Spleen (tissue), 7 donors: ENCODE measurements around the gene MXD1.

Experiments
- POLR2AphosphoS5 ChIP-seq, 3 donors: sonication (generic); formaldehyde crosslinking; IDR thresholded peaks; one replicate each; pipeline ENCODE4 v1.5.1; 2017; ENCODE audit warnings: antibody characterized with exemption in 3 of 3
- TF ChIP-seq, protein P1 (sequence below), 11 experiments: fragments of 200-600 bp in 7 of 11; fragments of 450-650 bp in 4 of 11; sonication (generic) in 4 of 11; IDR thresholded peaks in 8 of 11; conservative IDR thresholded peaks in 3 of 11; 1 replicate in 7 of 11; 2 replicates in 4 of 11; pipeline versions ENCODE4 v1.4.0 to v1.8.0; 2016 to 2021; ENCODE audit warnings: antibody characterized with exemption in 11 of 11, inconsistent platforms in 4 of 11, mild to moderate bottlenecking in 1 of 11
- donor health status: DM: no; HTN: no; CAD: no; lungs with moderate emphysema.
- donor health status: DM: no; HTN: no; CAD: no.
- donor health status: DM: no; HTN: no; CAD: no.

DNA sequence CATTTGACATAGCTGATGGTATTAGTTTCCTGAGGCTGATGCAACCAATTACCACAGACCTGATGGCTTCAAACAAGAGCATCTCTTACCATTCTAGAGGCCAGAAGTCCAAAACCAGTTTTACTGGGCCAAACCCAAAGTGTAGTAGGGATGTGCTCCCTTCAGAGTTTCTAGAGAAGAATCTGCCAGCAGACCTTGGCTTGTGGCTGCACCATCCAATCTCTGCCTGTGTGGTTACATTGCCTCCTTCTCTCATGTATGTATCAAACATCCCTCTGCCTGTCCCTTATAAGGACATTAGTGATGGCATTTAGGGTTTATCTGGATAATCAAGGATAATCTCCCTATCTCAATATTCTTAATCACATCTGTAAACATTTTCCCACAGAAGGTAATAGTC, 25.6 kb upstream of the MXD1 start:
- TF ChIP-seq, protein P1, sequence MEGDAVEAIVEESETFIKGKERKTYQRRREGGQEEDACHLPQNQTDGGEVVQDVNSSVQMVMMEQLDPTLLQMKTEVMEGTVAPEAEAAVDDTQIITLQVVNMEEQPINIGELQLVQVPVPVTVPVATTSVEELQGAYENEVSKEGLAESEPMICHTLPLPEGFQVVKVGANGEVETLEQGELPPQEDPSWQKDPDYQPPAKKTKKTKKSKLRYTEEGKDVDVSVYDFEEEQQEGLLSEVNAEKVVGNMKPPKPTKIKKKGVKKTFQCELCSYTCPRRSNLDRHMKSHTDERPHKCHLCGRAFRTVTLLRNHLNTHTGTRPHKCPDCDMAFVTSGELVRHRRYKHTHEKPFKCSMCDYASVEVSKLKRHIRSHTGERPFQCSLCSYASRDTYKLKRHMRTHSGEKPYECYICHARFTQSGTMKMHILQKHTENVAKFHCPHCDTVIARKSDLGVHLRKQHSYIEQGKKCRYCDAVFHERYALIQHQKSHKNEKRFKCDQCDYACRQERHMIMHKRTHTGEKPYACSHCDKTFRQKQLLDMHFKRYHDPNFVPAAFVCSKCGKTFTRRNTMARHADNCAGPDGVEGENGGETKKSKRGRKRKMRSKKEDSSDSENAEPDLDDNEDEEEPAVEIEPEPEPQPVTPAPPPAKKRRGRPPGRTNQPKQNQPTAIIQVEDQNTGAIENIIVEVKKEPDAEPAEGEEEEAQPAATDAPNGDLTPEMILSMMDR (IDR thresholded peaks at IDR 0.05 in 8 of 11, conservative IDR thresholded peaks at IDR 0.05 in 3 of 11) = no peak
- TF ChIP-seq POLR2AphosphoS5 (IDR thresholded peaks at IDR 0.05) = no peak
